Neural cell (in vitro differentiated cells): ENCODE measurements around the gene TBPL1.

Source experiments
- EZH2 ChIP-seq: fragments of 200-600, 300-800 bp; shearing (Covaris generic), sonication (generic); IDR thresholded peaks from 2 replicates; pipeline ENCODE4 v1.6.1; 2014; ENCODE audit warnings: antibody characterized with exemption, low read length, borderline replicate concordance, mild to moderate bottlenecking; ENCODE audit not compliant: insufficient read depth, poor library complexity, severe bottlenecking
- POLR2AphosphoS5 ChIP-seq: IDR thresholded peaks from 2 replicates; pipeline ENCODE4 v1.6.1; 2012
- TF ChIP-seq, protein P1 (sequence below): fragments of 450-650 bp; IDR thresholded peaks from 2 replicates; pipeline ENCODE4 v1.5.1; 2014; ENCODE audit warnings: antibody characterized with exemption, mild to moderate bottlenecking, moderate library complexity; ENCODE audit not compliant: poor library complexity, severe bottlenecking
- TF ChIP-seq, protein P2 (sequence below): IDR thresholded peaks from 2 replicates; pipeline ENCODE4 v1.6.1; 2012; ENCODE audit warnings: borderline replicate concordance

DNA sequence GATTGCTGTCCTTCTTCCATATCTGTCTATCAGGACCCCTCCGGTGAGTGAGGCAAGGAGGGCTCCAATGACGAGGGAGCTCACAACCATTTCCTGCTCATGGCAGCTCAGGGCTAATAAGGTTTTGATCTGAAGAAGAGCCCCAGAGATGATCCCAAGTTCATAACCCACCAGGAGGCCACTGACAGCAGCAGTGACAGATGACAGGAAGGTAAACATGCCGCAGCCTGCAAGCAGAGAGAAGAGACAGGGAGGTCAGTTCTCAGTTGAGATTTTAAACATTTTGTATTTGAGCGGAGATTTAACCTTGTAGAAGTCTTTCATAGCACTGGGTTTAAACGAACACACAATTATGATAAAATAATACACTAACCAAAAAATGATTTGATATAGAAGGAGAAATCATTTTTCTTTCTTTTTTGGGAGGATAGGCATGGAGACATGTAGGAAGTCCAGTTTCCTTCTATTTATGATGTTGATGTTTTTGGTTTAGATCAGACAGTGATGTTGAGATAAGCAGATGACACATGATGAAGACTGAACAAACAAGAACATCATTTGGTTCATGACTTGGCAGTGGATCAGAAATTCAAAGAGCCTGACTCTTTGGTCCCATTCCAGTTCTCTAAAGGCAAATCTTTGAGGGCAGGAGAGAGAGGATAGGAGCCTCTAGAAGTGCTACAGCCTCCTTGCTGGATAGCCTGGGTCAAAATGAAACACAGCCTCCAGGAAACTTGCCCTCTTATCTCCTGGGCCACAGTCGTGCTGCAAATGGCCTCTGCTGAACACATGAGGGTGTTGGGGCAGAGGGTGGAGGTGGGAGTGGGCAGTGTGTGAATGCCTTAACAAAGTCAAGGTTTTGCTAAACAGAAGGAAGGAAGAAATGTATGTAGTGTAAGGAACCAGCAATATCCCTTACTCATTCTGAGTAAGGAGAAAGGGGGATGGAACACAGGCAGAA, 76.8 kb downstream of the TBPL1 start:
- TF ChIP-seq, protein P1, sequence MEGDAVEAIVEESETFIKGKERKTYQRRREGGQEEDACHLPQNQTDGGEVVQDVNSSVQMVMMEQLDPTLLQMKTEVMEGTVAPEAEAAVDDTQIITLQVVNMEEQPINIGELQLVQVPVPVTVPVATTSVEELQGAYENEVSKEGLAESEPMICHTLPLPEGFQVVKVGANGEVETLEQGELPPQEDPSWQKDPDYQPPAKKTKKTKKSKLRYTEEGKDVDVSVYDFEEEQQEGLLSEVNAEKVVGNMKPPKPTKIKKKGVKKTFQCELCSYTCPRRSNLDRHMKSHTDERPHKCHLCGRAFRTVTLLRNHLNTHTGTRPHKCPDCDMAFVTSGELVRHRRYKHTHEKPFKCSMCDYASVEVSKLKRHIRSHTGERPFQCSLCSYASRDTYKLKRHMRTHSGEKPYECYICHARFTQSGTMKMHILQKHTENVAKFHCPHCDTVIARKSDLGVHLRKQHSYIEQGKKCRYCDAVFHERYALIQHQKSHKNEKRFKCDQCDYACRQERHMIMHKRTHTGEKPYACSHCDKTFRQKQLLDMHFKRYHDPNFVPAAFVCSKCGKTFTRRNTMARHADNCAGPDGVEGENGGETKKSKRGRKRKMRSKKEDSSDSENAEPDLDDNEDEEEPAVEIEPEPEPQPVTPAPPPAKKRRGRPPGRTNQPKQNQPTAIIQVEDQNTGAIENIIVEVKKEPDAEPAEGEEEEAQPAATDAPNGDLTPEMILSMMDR: no peak
- TF ChIP-seq EZH2: no peak
- TF ChIP-seq, protein P2, sequence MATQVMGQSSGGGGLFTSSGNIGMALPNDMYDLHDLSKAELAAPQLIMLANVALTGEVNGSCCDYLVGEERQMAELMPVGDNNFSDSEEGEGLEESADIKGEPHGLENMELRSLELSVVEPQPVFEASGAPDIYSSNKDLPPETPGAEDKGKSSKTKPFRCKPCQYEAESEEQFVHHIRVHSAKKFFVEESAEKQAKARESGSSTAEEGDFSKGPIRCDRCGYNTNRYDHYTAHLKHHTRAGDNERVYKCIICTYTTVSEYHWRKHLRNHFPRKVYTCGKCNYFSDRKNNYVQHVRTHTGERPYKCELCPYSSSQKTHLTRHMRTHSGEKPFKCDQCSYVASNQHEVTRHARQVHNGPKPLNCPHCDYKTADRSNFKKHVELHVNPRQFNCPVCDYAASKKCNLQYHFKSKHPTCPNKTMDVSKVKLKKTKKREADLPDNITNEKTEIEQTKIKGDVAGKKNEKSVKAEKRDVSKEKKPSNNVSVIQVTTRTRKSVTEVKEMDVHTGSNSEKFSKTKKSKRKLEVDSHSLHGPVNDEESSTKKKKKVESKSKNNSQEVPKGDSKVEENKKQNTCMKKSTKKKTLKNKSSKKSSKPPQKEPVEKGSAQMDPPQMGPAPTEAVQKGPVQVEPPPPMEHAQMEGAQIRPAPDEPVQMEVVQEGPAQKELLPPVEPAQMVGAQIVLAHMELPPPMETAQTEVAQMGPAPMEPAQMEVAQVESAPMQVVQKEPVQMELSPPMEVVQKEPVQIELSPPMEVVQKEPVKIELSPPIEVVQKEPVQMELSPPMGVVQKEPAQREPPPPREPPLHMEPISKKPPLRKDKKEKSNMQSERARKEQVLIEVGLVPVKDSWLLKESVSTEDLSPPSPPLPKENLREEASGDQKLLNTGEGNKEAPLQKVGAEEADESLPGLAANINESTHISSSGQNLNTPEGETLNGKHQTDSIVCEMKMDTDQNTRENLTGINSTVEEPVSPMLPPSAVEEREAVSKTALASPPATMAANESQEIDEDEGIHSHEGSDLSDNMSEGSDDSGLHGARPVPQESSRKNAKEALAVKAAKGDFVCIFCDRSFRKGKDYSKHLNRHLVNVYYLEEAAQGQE: no peak
- no peak for TF ChIP-seq POLR2AphosphoS5
